ENCODE results near the gene PLCB1.
"Not testable (repeated sequence)": the region's sequence is repeated elsewhere in the genome, so short reads cannot be mapped to it uniquely, and the experiment has no call there.

Gene PLCB1

GRCh38 chr20:8627340-8628004 is 495.4 kb downstream of the PLCB1 start:
- FAIRE-seq: no peak

DNA sequence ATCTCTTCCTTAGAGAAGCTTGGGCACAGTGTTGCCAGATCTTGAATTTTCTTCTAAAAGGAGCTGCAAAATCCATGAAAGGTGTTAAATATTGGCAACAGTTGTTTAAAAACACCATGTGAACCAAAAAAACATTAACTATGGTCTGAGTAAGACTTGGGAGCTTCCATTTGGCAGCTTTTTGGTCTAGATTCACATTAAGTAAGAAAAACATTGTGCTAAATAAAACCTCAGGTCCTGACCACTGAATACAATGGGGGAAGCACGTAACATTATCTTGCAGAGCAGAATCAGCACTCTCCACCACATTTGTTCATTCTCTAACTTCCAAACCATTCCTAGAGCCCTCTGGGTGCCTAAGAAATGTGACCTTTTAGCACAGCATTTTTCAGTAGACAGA is 499.2 kb downstream of the PLCB1 start:
- no peak for FAIRE-seq

GRCh38 chr20:8633366-8633765 is 501.3 kb downstream of the PLCB1 start:
- no peak for FAIRE-seq

DNA sequence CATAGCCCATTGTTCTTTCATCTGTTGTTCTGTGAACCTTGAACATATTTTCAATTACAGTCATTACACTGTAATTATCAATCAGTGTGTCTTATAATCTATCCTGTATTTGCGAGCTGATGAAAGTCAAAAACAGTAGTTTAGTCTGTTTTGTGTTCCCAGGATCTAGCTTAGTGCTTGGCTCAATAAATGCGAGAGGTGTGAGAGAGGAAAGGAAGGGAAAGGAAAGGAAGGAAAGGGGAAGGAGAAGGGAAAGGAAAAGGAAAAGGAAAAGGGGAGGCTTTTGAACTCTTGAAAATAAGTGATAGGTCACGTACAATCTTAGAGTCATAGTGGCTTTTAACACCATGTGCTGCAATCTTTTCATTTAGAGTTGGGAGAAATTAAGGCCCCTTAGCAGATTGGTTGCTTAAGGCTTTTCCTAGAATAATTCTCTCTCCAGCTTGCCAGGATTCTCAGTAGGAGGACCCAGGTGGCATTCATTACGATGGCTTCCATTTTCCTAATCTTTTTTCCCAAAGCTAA is 503.0 kb downstream of the PLCB1 start:
- FAIRE-seq: no peak

GRCh38 chr20:8635837-8636236 is 503.8 kb downstream of the PLCB1 start:
- no peak for FAIRE-seq

DNA sequence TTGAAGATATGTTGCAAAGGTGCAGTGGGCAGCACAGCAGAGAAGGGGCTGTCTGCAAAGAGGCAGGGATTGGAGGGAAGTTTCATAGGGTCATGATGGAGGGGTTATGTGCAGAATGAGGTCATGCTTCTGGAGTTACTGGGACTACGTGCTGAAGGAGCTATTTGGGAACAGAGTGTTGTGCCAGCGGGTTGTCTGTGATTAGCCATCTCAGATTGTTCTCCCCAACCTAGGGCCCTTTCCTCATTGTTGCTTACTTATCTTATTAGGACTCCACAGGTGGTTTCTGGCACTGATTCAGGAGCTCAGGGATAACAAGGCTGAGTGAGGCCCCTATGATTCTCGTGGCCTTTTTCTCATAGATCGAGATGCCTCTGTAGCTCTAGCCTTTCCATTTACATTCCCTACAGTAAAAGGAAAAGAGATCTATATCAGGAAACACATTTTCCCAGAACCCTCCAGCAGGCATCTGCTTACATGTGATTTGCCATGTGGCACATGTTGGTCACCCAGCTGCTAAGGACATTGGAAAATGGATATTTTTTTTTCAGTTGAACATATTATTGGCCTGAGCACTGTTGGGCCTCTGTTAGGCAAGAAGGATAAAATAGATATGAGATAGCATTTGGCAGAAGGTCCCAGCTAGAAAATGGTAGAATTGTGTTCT is 507.2 kb downstream of the PLCB1 start:
- no peak for FAIRE-seq

DNA sequence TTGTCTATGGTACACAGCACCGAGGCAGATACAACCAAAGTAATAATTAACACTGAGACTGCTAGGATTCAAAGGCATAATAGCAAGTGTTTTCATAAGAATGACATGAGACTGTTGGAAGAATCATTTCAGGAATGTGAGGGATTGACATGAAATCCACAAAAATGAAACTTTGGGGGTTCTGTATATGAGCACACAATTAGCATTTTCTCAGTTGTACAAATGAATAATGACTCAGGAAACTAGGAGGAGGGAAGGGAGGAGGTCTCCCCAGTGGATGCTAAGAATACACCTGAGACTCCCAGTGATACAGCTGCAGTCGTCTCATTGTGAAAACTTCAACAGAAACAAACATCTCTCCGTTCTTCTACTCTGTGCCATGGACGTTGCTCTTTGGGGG is 508.4 kb downstream of the PLCB1 start:
- FAIRE-seq: no peak

- FAIRE-seq: no peak
These were observed 510.2 kb downstream of the PLCB1 start for GRCh38 chr20:8642247-8642646.

DNA sequence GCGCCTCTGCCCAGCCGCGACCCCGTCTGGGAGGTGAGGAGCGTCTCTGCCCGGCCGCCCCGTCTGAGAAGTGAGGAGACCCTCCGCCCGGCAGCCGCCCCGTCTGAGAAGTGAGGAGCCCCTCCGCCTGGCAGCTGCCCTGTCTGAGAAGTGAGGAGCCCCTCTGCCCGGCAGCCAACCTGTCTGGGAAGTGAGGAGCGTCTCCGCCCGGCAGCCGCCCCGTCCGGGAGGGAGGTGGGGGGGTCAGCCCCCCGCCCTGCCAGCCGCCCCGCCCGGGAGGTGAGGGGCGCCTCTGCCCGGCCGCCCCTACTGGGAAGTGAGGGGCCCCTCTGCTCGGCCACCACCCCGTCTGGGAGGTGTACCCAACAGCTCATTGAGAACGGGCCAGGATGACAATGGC is 512.4 kb downstream of the PLCB1 start:
- FAIRE-seq: not testable (repeated sequence)

GRCh38 chr20:8645326-8645725 is 513.3 kb downstream of the PLCB1 start:
- FAIRE-seq: no peak

GRCh38 chr20:8646033-8646441 is 514.0 kb downstream of the PLCB1 start:
- FAIRE-seq: no peak

DNA sequence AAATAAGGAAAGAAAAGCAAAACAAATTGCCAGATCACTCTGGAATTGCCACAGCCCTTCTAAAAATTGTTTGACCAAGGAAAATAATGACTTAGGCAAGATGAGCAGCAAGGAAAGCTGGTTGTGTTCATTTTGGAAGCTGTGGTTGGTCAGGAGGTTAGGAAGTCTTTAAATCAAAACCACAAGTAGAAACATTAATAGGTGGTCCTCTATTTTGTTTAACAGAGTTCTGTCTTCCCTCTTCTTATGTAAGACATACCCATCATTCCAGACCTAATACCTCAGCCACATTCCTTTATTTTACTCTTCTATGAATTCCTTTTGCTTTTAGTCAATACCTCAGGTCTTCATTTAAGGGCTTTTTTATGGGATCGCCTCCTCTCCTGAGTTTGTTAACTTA is 514.6 kb downstream of the PLCB1 start:
- FAIRE-seq: no peak

- no peak for FAIRE-seq
These were observed 515.9 kb downstream of the PLCB1 start for GRCh38 chr20:8647961-8648441.

GRCh38 chr20:8648466-8648865 is 516.4 kb downstream of the PLCB1 start:
- FAIRE-seq: no peak

- FAIRE-seq: no peak
These were observed 520.3 kb downstream of the PLCB1 start for GRCh38 chr20:8652396-8652795.

DNA sequence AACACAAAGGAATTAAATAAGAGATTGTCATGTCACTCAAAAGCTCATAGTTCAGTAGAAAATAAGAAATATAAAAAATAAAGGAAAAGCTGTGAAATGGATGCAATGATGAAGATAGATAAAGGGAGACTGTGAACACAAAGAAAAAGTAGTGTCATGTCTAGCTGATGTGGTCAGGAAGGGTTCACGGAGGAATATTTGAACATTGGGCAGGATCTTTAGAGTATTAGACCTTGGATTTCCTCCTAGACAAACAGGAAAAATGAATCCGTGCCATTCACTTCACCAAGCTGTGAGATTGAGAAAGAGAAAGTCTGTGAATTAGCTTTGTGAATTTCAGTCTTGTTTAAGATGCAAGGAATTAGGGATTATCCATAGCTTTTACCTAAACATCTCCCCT is 522.4 kb downstream of the PLCB1 start:
- FAIRE-seq: peak; percentile 24

DNA sequence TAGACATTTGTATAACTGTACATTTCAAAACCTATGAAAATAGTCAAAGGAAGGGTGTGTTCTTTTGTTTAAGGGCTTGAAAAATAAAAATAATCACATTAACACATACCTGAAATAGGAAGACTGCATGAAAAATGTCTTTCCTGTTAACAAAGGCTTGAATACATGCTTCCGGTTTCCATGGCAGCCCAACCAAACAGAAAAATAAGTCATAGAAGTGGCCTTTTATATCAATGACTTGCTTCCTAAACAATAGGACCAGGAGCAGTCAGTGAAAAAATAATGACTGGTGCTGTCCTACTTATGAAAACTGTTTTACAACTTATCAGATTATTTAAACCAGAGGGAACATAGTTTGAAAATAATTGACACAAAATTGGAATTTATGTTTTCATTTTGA is 524.3 kb downstream of the PLCB1 start:
- no peak for FAIRE-seq

- FAIRE-seq: no peak
These were observed 525.6 kb downstream of the PLCB1 start for GRCh38 chr20:8657664-8658063.

GRCh38 chr20:8658103-8658502 is 526.0 kb downstream of the PLCB1 start:
- no peak for FAIRE-seq

DNA sequence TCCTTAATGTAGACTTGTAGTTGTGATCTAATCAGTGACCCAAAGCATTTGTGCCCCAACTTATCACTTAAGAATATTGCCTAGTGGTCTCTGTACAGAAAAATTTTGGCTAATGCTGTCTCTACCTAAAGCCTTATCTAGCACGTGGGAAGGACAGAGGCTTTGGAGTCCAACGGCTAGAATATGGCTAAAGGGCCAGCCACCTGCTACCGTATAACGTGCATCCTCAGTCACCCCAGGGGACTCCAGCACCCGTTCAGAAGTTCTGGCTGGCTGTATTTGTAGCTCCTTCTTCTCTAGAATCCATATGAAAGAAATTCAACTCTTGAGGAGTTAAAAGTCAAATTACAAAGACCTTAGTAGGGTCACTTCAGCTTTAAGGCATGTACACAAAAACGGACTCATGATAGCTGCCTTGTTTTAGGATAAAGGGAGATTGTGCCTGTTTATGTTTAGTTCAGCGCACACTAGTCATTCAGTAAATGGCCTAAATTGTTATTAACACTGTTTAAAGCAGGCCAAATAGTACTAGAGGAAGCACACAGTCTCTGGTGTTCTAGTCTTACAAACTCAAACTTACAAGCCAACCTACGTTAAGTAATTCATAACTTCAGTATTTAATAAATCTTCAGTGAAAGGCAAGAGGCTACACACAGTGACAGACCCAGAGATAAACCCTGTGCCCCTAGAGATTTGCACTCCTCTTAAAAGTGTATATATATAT is 529.3 kb downstream of the PLCB1 start:
- no peak for FAIRE-seq

GRCh38 chr20:8662433-8662954 is 530.4 kb downstream of the PLCB1 start:
- FAIRE-seq: no peak

- FAIRE-seq: no peak
These were observed 531.4 kb downstream of the PLCB1 start for GRCh38 chr20:8663424-8663823.

- FAIRE-seq: no peak
These were observed 532.7 kb downstream of the PLCB1 start for GRCh38 chr20:8664778-8665177.

GRCh38 chr20:8667306-8667705 is 535.2 kb downstream of the PLCB1 start:
- FAIRE-seq: no peak
